NCI-H748 (cell line): Measurements from ENCODE around the gene C16orf92.
A peak's percentile ranks its signal among the peaks of the same experiment; 100 is the strongest.

ENCODE experiments used
- DNase-seq: peaks from one replicate; lab custom pipeline; 2025; ENCODE audit not compliant: unreplicated experiment; lab: John Stamatoyannopoulos, UW

The C16orf92 gene

DNA sequence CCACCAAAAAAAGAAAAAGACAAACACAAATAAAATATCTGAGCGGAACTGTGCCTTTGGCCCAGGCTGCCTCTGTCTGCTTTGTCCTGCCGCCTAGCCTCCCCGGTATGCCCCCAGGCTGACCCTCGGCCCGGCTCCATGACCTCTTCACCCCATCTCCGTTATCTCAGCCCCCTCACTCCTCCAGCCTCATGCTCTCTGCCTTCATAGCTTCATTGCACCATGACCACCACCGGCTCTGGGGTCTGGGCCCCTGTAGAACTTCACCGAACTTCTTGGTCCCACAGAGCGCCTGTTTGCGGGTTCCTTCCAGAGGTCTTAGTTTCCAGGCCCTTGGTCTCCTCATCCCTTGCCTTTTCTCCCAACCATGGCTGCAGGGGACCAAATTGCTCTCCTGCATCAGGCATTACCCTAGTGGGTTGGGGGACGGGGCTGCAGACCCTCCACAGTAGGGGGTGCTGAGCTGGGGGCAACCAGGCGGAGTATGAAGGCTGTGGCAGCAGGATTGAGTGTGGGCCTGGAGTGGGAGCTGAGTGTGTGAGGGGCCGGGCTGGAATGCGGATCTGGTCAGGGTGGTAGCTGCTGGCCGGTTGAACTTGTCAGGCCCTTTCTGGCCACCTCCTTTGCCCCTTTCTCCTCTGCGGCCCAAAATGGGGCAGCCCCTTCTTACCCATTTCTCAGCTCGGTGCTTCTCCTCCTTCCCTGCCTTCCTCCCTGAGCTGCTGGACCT is 34.5 kb upstream of the C16orf92 start:
- no peak for DNase-seq

DNA sequence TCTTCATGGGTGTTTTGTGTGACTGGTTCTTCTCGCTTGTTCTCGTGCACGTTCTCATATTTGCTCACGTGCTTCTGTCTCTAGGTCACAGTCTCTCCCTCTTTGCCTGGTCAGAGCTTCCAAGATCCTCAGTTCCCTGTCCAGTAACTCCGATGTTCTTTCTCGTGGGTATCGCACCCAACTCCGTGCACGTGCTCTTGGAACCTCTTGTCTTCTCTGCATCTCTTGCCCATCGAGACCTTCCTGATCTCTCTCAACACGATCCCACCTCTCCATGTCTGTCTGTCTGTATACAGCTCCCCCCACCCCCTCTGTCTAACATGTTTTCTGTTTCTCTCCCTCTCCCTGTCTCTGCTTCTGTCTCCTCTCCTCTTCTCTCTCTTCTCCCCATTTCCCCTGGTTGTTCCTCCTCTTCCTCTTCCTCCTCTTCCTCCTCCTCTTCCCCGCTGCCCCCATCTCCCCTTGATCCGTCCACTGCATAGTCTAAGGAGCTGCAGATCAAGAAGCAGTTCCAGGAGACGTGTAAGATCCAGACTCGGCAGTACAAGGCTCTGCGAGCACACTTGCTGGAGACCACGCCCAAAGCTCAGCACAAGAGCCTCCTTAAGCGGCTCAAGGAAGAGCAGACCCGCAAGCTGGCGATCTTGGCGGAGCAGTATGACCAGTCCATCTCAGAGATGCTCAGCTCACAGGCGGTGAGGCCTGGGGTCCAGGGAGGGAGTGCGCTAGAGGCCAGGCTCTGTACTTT is 33.7 kb upstream of the C16orf92 start:
- no peak for DNase-seq

DNA sequence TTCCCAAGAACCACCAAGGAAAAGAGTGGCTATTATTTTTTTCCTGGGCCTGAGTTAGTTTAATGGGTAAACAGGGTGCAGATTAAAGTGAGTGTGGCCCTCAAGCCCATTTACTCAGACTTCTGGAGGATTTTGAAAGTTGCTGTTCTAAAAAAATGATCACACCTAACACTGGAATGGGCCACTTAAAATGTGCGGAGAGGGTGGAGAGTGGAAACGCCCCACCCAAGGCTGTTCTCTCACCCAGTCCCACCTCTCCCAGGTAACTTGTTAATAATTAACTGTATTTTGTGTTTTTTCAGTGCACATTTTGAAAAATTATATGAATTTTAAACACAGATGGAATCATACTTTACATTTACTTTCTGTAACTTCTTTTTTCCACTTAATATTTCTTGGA is 33.0 kb upstream of the C16orf92 start:
- DNase-seq: no peak

DNA sequence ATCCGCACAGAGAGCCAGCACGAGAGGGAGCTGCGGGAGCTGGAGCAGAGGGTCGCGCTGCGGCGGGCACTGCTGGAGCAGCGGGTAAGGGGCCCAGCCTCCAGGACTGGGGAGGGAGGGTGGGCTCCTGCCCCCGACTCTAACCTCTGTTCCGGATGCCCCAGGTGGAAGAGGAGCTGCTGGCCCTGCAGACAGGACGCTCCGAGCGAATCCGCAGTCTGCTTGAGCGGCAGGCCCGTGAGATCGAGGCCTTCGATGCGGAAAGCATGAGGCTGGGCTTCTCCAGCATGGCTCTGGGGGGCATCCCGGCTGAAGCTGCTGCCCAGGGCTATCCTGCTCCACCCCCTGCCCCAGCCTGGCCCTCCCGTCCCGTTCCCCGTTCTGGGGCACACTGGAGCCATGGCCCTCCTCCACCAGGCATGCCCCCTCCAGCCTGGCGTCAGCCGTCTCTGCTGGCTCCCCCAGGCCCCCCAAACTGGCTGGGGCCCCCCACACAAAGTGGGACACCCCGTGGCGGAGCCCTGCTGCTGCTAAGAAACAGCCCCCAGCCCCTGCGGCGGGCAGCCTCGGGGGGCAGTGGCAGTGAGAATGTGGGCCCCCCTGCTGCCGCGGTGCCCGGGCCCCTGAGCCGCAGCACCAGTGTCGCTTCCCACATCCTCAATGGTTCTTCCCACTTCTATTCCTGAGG is 32.0 kb upstream of the C16orf92 start:
- no peak for DNase-seq

DNA sequence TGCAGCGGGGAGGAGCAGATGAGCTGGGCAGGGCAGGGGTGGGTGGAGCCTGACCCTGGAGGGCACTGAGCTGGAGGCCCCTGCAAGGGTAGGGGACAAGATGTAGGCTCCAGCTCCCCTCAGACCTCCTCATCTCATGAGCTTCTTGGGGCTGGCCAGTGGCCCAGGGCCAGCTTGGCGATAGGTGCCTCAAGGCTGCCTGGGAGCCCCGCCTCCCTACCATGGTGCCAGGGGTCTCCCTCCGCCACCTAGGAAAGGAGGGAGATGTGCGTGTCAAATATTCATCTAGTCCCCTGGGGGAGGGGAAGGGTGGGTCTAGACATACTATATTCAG is 31.5 kb upstream of the C16orf92 start:
- DNase-seq: no peak

DNA sequence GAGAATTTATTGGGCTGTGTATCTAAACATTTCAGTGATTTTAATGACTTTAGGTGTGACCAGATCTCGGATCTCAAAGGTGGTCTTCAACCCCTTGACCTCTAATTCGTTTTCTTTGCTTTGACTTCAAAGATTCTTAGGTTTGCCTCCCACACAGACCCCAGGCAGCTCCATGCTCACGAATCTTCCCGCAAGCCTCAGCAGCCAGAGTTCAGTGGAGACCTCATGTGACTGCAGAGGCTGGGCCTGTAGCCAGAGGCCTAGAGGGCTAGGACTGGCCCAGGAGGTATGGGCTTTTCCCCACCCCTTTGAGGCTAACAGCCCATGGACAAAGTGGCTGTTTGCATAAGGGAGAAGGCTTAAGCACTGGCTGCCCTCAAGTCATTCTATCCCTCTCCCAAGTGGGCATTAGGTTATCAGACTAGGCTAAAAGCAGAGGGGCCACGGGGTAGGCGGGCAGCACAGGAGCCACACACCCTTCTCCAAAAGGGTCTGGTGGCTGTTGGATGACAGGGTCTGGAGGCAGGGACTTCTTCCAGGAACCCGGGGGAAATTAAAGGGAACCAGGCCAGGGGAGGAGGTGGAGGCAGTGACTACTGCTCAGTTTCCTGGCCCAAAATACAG is 30.5 kb upstream of the C16orf92 start:
- DNase-seq: no peak

DNA sequence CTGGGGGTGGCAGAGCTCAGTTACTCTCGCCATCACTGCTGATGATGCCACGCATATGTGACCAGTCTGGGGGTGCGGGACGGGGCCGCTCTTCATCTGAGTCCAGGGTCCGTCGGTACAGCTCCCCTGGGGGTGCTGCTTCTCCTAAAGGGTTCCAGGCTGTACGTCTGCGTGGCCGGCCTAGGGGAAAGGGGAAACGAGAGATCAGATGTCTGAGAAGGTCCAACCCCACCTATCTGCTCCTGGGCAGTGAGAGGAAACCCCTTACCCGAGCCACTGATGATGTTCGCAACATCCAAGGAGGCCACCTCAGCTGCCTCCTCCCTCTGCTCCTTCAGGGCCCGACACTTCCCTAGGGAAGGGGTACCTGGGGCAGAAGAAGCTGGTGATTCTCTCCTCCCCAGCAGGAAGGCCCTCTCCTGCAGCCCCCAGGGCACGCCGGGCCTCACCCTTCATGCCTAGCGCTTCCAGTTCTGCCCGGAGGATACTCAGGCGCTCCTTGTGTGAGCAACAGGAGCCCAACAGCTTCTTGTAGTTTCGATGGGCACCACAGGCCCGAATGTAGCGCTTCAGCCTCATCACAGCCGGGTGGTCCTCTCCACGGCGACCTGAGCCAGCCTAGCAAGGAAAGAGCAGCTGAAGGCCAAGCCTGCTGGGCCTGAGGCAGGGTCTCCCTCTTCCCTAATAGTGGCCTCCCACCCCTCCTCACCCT is 29.7 kb upstream of the C16orf92 start:
- DNase-seq: no peak

DNA sequence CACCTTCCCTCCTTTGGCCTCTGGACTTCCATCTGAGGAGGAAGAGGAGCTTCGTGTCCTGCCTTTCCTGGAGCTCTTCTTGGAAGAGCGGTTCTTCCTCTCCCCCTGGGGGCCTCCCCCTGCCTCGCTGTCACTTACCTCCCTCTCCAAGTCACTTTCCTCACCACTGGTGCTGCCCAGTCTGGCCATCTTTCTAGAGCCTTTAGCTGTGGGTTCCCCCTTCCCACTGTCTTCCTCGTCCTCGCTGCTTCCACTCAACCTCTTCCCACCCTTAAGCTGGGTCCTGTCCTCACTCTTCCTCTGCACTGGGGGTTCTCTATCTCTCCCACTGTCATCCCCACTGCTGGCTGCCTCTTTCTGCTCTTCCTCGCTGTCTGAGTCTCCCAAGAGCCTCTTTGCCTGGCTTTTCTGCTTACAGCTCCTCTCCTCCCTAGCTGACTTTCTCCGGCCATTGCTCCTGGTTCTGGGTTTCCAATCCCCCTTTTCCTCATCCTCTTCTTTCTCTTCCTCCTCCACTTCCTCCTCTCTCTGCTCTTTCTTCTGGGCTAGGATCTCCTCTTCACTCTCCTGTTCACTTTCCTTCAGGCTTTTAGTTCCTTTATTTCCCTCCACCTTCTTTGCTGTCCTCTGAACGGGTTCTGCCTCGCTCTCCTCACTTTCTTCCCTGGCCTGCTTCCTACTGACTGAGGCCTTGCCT is 28.9 kb upstream of the C16orf92 start:
- DNase-seq: no peak

DNA sequence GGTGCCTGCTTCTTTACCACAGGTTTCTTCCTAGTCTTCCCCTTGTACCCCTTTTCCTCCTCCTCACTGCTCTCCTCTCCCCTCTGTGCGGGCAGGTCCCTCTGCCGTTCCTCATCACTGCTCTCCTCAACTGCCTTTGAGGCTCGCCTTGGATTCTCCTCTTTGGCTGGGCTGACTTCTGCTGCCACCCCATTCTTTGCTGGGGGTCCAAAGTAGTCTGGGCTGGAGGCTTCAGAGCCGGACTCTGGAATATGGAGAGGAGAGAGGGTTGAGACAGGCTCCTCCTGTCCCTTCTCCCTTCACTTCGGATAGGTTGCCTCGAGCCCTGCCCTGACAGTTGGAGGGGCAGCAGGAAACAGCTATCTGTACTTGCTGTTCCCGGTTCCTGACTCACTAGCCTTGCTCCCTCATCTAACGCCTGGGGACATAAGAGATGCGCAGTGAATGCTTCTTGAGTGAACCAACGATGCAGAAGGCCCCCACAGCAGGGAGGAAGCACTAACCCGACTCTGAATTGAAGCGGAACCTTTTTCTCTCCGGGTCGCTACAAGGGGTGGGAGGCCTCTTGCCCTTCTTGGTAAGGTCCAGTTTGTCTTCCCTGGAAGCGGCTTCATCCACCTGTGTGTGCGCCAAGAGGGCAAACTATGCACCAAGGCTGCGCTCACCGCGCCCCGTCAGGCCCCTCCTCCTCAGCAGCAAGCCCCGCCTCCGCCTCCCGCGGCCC is 28.2 kb upstream of the C16orf92 start:
- peak; percentile 58 for DNase-seq

DNA sequence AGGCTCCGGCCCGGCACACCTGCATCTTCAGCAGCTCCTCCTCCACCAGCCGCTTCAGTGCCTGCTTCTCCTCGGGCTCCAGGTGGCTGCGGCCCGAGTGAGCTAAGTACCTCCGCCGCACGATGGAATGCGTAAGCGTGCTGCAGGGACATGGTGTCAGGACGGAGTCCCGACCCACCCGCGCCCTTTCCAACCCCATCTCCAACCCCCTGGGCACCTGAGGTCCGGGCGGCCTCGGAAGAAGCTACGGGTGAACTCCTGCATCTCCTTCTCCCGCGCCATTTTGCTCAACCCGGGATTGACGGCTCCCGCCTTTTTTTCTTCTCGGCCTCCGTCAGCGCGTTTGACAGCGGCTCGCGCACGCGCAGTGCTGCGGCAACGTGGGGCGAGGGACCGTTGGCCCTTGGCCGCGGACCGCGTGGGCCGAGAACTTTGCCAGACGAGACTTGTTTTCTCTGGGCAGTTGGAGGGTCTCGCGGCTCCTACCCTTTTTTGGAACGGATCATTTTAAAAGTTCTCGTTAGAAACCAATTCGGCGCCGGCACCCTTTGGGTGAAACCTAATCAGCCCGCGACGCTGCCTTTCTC is 27.6 kb upstream of the C16orf92 start, which contains the start of gene HIRIP3:
Gene HIRIP3, minus strand, starts transcription at position 294 of the 587 bp plus-strand sequence. Its CDS starts 12 bp downstream, at position 282.
- peak; percentile 90 for DNase-seq

DNA sequence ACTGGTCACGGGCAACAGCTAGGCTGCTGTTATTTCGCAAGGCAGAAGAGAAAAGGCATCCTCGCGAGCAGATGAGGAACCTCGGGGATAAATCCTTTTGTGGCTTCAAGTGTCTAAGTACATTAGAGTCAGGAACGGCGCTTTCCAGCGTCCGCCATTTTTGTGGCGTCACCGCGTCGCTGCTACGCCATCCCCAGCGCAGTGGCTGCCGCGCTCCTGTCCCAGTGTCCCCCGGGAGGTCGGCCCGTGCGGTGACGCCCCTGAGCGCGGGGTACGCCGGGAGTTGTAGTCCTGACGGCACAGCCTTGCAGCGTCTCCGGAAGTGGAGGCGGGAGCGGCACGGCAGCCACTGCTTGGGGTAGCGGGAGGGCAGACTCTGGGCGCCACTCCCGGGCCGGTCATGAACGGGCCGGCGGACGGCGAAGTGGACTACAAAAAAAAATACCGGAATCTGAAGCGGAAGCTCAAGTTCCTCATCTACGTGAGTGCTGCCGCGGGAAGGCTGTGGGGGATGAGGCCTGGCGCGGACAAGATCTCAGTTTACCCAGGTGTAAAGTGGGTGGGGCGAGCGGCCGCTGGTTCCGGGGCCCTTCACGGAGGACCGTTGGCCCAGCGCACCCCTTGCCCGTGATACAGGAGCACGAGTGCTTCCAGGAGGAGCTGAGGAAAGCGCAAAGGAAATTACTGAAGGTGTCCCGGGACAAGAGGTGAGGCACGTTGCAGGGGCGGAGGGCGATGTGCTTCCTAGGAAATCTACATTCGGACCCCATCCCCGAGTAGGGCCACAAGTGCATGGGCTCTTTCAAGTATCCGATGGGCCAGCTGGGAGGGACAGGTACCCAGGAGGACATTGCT is 26.9 kb upstream of the C16orf92 start, which contains the start of gene INO80E:
Gene INO80E, plus strand, starts transcription at position 331 of the 855 bp plus-strand sequence. Its CDS starts 70 bp downstream, at position 401.
- DNase-seq: peak; percentile 96

DNA sequence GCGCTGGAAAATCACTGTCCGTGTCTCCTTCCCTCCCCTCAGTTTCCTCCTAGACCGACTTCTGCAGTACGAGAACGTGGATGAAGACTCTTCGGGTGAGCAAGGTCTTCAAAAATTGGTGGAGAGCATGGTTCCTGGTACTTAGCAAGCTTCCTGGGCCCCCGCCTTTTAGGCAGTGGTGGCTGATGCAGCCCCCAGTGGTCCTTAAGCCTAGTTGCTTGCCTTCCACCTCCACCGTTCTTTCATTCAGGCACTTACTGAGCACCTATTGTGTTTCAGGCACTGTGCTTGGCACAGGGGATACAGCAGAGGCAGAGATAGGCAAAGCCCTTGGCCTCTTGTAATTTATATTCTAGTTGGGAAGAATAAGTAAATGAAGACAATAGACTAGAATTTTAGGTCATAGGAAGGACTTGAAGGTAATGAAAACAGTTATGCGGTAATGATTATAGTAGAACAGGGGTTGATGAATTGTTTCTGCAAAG is 26.2 kb upstream of the C16orf92 start:
- no peak for DNase-seq

DNA sequence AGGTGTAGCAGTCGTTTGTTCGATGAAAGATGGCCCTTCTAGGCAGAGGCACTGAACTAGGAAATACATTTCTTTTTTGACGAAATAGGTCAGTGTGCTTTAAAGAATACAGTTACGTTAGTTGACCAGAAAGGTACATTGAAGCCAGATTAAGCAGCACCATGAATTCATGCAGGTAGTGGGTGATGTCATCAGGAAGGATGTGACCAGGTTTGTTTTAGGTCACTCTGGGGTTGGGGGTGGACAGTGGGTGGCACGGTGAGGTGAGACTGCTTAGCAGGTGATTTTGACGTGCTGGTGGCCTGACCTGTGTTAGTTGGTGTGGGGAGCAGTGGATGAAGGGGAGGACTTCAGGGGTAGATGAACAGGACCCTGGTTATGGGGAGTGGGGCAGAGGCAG is 23.4 kb upstream of the C16orf92 start:
- DNase-seq: no peak

DNA sequence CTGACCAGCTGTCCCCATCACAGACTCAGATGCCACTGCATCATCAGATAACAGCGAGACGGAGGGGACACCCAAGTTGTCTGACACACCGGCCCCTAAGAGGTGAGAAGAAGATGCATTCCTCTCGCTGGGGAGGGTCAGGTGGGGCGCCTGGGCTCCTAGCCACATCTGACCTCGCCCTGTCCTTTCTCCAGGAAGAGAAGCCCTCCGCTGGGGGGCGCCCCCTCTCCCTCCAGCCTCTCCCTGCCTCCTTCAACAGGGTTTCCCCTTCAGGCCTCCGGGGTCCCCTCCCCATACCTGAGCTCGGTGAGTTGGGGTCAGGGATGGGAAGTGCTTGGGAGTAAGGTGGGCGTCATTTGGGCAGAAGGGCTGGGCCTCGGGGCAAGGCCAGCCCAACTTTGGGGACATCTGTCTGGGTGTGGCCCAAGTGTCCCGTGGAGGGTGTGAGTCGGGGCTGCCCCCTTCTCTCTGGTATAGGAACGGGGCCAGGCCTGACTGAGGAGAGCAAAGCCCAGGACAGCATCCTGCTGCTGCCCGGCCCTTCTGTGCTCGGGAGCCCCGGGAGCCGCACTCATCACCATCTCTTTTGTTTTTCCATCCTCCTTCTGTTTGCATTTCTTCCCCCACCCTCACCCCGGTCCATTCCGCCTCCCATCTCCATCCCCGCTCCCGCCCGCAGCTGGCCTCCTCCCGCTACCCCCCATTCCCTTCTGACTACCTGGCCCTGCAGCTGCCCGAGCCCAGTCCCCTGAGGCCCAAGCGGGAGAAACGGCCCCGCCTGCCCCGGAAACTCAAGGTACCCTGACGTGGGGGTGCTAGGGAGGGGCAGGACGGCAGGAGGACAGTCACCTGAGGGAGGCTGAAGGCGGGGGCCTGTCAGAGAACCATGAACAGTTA is 22.0 kb upstream of the C16orf92 start:
- DNase-seq: no peak

DNA sequence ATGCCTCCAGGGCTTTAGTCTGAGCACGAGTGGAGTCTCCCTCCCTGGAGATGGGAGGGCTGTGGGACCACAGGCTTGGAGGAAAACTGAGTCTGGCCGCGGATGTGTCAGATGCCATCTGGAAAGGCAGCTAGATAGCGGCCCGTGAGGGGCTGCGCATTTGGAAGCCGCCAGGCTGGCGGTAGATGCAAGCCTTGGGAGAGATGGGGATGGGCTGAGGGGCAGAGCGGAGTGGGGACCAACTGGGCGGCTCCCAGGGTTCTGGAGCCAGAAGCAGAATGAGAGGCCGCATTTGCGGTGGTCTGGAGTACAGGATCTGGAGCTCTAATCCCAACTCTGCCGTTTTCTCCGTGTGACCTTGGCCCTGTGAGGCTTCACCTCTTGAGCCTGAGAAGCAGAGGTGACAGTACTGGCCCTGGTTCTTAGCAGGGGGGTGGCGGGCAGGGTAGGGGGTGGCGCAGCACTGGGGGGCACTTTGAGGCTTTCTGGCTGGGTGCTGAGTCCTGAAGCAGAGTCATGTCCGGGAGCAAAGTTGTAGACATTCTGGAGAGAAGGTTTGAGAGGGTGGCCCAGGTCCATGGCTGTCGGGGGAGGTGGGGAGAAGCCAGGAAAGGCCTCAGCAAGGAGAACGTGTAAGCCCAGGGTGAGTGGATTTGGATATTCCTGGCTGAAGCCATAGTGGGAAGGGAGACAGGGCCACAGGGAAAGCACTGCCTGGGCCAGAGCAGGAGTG is 20.2 kb upstream of the C16orf92 start:
- no peak for DNase-seq

DNA sequence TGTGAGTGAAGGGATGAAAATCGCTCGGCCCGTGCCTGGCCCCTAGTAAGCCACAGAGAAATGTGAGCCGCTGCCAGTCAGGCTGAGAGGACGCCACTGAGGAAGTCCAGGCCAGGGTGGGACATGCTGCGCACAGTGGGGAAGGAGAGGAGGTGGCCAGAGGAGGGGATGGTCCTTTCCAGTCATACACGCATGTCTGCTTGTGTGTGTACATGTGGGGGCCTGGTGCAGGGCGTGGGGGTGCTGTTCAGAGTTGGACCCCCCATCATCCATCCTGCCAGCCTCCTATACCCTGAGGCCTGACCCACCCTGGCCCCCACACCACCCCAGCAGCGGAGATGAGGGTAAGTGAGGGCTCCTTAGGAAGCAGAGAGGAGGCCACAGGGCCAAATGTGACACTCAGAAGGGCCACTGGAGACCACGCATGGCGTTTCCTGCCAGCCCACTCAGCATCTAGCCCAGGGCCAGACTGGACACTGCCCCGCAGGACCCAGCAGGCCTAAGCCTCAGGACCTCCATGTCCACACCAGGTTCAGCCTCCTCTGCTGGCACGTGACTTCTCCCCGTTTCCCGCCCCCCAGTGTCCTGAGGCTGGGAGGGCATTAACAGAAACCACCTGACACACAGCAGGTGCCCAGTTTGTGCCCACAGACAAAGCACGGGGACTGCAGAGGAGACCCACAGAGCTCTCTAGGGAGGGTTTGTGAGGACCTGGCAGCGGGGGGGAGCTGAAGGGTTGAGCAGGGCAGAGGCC is 19.2 kb upstream of the C16orf92 start:
- DNase-seq: no peak
